Testis (tissue), 3 donors: ENCODE data around the gene KL. TPM values are rescaled to one million over a fixed set of nuclear protein-coding genes. Genes with fewer than 3 reads are reported as not detected.

Experiments
- DNase-seq: peaks from one replicate; pipeline ENCODE4 v3.0.0-alpha.2; 2019
- H3K27ac ChIP-seq, 2 donors: fragments of 200-600 bp; sonication (generic); one replicate each; pipeline ENCODE4 v1.5.1; 2019
- H3K27me3 ChIP-seq: fragments of 200-600 bp; sonication (generic); one replicate; pipeline ENCODE4 v1.5.1; 2019
- H3K36me3 ChIP-seq: fragments of 200-600 bp; sonication (generic); one replicate; pipeline ENCODE4 v1.5.1; 2017; ENCODE audit warnings: low read depth; ENCODE audit errors: missing control alignments
- H3K4me1 ChIP-seq: fragments of 200-600 bp; sonication (generic); one replicate; pipeline ENCODE4 v1.5.1; 2019
- H3K4me3 ChIP-seq, 2 donors: fragments of 200-600 bp; sonication (generic); one replicate each; pipeline ENCODE4 v1.5.1; 2017 to 2019
- H3K9me3 ChIP-seq: fragments of 200-600 bp; sonication (generic); one replicate; pipeline ENCODE4 v1.5.1; 2017
- CTCF ChIP-seq, 3 experiments: fragments of 450-650 bp in 2 of 3; fragments of 200-600 bp in 1 of 3; sonication (generic) in 1 of 3; IDR thresholded peaks; one replicate each; pipeline ENCODE4 v1.5.1; 2016 to 2019; ENCODE audit warnings: antibody characterized with exemption in 3 of 3, mild to moderate bottlenecking in 2 of 3, moderate library complexity in 1 of 3
- POLR2A ChIP-seq: fragments of 450-650 bp; IDR thresholded peaks from one replicate; pipeline ENCODE4 v1.6.1; 2017; ENCODE audit warnings: antibody characterized with exemption, mild to moderate bottlenecking, moderate library complexity
- WGBS, 2 donors: methylation state at CpG; one replicate each; pipeline ENCODE4 v1.1.5; 2018; 5-methylcytosine and 5-hydroxymethylcytosine counted together
- intact Hi-C: fragments of 100-400 bp; cut with DNase I; formaldehyde crosslinking; loops from one replicate; pipeline ENCODE4 v1.15.1; 2023; ENCODE audit warnings: low total_unique reads
- polyA plus RNA-seq: library from polyadenylated mRNA; stranded (reverse); fragments of 350-450 nt; fragmentation: Illumina TruSeq; extraction: RNeasy Lipid Tissue Mini Kit (QIAGEN cat#74804); gene quantifications from one replicate; pipeline ENCODE4 v1.2.3, GENCODE V29; 2014; ENCODE audit warnings: low read depth, low replicate concordance; ENCODE audit not compliant: insufficient read depth
- total RNA-seq, 2 donors: library from RNA; depleted of rRNA; stranded (reverse); fragments of >200 nt; gene quantifications; one replicate each; pipeline ENCODE4 v1.2.3, GENCODE V29; 2016

KL gene
- total and polyA plus RNA-seq, 3 donors from 2014 or later: 0.81 to 1.6 (median 1.1) TPM

- H3K27me3 ChIP-seq: no peaks in the 10 kb centered on the region
- no peak overlapping the region for H3K4me3 ChIP-seq
- WGBS, 2 donors: 41% methylated on average over 2 of the region's 2 CpGs
- no peak for DNase-seq
- no peaks in the 10 kb centered on the region for H3K36me3 ChIP-seq
- intact Hi-C loops: no loop called here
- no peaks in the 10 kb centered on the region for H3K9me3 ChIP-seq
- no peak for TF ChIP-seq CTCF (IDR thresholded peaks at IDR 0.05)
- TF ChIP-seq POLR2A: no peak
- H3K27ac ChIP-seq: no peak overlapping the region
- H3K4me1 ChIP-seq: no peaks in the 10 kb centered on the region
Measured at GRCh38 chr13:33040090-33040489, 23.9 kb downstream of the KL start.

DNA sequence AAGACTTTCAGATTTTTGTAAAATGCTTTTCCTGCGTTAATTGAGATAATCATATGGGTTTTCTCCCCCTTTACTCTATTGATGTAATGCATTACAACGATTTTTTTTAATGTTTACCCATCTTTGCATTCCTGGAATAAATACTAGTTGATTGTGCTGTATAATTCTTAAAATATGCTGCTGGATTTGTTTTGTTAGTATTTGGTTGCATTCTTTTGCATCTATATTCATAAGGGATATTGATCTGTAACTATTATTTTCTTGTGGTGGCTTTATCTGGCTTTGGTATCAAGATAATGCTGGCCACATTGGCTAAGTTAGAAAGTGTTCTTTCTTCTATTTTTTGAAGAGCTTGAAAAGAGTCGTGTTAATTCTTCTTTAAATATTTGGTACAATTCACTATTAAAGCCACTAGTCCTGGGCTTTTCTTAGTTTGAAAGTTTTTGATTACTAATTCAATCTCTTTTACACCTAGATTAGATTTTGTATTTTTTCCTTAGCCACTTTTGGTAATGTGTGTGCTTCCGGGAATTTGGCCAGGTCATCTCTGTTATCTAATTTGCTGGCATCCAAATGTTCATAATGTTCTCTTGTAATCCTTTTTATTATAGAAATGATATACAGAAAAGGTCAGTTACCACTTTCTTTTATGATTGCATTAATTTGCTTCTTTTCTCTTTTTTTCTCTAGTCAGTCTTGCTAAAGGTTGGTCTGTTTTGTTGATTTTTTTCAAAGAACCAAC lies 29.8 kb downstream of the KL start:
- intact Hi-C loops: no loop called here
- no peak overlapping the region for H3K4me3 ChIP-seq
- H3K4me1 ChIP-seq: no peaks in the 10 kb centered on the region
- no peaks in the 10 kb centered on the region for H3K27me3 ChIP-seq
- TF ChIP-seq POLR2A: no peak
- TF ChIP-seq CTCF (IDR thresholded peaks at IDR 0.05): no peak
- 59 to 72% methylated on average over 4 of the region's 4 CpGs for WGBS, 2 donors
- no peak overlapping the region for H3K27ac ChIP-seq
- H3K9me3 ChIP-seq: no peaks in the 10 kb centered on the region
- no peaks in the 10 kb centered on the region for H3K36me3 ChIP-seq
- DNase-seq: no peak

- no peak for TF ChIP-seq CTCF (IDR thresholded peaks at IDR 0.05)
- TF ChIP-seq POLR2A: no peak
- H3K27ac ChIP-seq: no peak overlapping the region
- H3K4me1 ChIP-seq: no peaks in the 10 kb centered on the region
- no peak overlapping the region for H3K4me3 ChIP-seq
- intact Hi-C loops: no loop called here
- no peaks in the 10 kb centered on the region for H3K9me3 ChIP-seq
- DNase-seq: no peak
- no peaks in the 10 kb centered on the region for H3K27me3 ChIP-seq
- no peaks in the 10 kb centered on the region for H3K36me3 ChIP-seq
- 26 to 36% methylated on average over 4 of the region's 4 CpGs for WGBS, 2 donors
Measured at GRCh38 chr13:33050161-33050560, 33.9 kb downstream of the KL start.

- Histone ChIP-seq H3K9me3 (no peaks in the 10 kb centered on the region), H3K4me1 (no peaks in the 10 kb centered on the region), H3K36me3 (no peaks in the 10 kb centered on the region), H3K4me3 (no peak overlapping the region), H3K27me3 (no peaks in the 10 kb centered on the region), H3K27ac (no peak overlapping the region)
- intact Hi-C loops: no loop called here
- 87 to 89% methylated on average over 3 of the region's 3 CpGs for WGBS, 2 donors
- no peak for TF ChIP-seq CTCF (IDR thresholded peaks at IDR 0.05)
- no peak for TF ChIP-seq POLR2A
- no peak for DNase-seq
Measured at GRCh38 chr13:33051632-33052031, 35.4 kb downstream of the KL start.
